DMS114 treated with DMSO at 0.1 percent for 48 hours (cell line): ENCODE measurements around the gene PDGFB.

ENCODE experiments used
- DNase-seq: peaks from one replicate; lab custom pipeline; 2025; ENCODE audit not compliant: unreplicated experiment; lab: John Stamatoyannopoulos, UW

PDGFB gene

DNA sequence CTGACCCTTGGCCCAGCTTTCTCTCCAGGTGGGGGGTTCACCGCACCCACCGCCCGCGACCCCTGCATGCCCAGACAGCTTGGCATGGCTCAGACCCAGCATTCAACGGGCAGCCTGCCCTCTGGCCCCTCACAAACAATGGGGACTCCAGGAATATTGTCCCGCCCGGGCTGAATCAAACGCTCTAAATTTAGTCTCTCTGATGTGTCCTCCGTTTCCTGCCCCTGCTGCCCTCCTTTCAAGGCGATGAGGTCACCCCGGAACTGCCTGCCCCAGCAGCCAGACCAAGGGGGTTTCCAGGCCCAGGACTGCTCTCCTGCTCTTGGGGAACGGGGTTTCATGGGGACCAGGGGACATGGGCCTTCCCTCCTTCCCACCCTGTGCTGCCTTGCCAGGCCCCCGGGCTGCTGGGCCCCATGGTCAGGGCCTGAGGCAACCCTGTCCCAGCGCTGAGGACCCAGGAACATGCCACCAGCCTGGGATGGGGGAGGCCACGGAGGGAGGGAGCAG, 10.1 kb upstream of the PDGFB start:
- no peak for DNase-seq

DNA sequence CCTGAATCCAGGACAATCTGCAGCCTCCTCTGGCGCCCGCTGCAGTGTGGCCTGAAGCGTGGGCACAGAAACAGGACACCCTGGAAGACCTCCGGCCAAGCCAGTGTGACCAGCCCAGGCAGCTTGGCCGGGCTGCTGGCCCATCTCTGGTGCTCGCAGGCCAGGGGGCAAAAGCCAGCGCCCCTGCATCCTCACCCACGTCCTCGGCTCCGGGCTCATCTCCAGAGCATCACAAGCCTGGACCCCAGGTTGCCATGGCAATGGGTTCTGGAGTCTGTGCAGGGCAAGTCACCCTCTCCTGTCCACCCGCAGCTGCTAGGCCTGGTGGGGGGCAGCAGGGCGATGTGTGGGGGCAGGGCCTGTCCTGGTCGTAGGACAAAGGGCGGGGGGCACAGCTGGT, 9.3 kb upstream of the PDGFB start:
- no peak for DNase-seq

- no peak for DNase-seq
Observed at GRCh38 chr22:39253435-39254070, 8.8 kb upstream of the PDGFB start.

- no peak for DNase-seq
Observed at GRCh38 chr22:39252461-39253434, 8.0 kb upstream of the PDGFB start.

GRCh38 chr22:39251762-39252460, 7.1 kb upstream of the PDGFB start:
- DNase-seq: no peak

GRCh38 chr22:39250838-39251237, 6.1 kb upstream of the PDGFB start:
- no peak for DNase-seq

- DNase-seq: no peak
Observed at GRCh38 chr22:39250131-39250530, 5.3 kb upstream of the PDGFB start.

DNA sequence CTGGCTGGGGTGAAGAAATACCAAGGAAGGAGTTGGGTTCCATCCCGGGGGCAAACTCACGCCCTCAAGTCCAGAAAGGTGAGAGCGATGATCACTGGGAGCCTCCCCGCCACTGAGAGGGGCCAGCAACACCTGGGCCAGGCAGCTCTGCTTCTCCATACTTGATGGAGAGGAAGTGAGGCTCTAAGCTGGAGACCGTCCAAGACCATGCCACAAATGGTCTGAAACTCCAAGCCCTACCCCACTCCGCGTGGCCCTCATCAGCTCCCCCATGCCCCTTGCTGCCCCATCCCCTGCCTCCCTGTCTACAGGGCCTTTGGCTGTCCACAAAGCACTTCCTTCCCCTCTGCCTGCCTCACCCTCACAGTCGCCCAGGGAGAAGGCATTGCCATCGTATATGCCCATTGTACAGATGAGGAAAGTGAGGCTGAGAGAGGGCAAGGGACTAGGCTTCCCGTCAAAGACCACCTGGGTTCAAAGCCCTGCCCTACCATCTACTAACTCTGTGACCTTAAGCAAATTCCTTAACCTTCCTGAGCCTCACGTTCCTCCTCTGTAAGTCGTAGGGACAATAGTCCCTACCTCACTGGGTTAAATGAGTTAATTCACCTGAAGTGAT, 4.4 kb upstream of the PDGFB start:
- DNase-seq: no peak

- no peak for DNase-seq
Observed at GRCh38 chr22:39248254-39248653, 3.5 kb upstream of the PDGFB start.

DNA sequence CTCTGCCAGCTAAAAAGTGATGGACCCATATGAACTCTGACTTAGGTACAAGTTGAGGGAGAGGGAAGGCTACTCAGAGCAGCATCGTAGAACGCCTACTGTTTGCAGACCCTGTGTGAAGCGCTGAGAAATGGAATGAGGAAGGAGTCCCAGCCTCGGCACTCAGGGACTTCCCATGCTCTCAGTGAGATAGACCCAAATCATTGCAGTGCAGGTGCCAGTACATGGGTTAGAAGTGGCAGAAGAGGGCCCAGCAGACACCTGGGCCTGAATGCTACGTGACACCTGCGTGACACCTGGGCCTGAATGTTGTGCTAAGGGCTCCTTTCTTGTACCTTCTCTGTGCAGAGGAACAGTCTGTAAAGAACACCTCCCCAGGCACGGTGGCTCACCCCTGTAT, 2.6 kb upstream of the PDGFB start:
- DNase-seq: no peak

GRCh38 chr22:39246690-39247332, 2.0 kb upstream of the PDGFB start:
- no peak for DNase-seq

DNA sequence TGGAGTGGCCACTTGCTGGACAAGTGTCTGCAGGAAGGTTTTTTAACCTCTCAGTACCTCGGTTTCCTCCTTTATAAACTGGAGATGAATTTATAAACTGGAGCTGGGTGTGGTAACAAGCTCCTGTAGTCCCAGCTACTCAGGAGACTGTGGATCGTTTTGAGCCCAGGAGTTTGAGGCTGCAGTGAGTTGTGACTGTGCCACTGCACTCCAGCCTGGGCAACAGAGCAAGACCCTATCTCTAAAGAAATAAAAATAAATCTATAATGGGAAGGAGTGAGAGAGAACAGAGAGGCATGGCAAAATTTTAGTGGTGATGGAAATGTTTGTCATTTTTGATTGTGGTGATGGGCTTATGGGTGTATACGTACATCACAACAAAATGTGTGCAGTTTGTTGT, 1.4 kb upstream of the PDGFB start:
- DNase-seq: no peak

DNA sequence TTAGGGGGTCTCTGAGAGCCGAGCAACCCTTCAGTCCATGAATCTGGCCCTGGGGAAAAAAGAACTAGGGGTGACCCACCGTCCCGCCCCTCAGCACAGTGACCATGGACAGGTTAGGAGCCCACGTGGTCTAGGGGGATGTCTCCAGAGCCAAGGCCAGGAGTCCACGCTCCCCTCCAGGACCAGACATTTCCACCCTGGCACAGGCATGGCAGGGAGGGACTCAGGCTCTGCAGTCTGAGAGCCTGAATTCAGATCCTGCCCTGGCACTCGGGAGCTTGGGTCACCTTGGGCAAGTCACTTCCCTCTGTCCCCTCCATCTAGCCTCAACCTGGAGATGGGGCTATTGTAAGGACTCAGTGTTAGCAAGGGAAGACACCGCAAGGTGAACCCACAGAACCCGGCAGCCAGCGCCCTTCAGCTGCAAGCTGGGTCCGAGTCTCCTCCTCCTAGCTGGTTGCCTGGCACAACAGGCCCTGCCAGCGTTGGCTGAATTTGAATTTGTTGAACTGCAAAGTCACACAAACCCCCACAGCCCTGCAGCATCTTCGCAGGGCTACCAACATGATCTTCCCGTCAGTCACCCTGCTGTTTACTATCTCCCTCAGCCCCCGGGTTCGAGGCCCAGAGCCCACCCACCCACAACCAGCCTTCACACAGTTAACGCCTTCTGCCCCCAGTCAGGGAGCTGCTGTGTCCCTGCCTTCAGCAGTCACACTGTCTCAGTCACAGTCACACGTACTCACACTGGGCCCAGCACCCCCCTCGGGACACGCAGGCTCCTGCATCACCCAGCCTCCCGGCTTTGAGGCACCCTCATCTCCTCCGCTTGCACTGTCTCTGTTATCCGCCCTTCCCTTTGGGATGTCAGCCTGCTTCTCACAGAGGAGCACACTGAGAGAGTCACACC, 603 bp upstream of the PDGFB start:
- no peak for DNase-seq

DNA sequence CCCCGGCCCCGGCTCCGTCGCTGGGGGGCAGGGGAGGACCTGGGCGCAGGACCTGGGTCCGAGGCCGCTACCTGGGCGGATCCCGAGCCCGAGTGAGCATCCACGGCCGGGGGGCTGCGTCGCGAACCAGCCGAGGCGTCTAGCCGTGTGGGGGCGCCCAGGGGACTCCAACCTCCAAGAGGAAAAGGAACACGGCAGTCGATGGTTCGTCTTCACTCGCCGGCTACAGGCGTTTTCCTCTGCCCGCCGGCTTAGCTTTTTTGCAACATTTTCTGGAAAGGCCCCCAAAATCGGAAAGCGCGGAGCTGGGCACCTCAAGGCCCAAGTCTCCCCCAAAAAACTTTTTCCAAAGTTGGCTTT, 666 bp downstream of the PDGFB start:
- no peak for DNase-seq

DNA sequence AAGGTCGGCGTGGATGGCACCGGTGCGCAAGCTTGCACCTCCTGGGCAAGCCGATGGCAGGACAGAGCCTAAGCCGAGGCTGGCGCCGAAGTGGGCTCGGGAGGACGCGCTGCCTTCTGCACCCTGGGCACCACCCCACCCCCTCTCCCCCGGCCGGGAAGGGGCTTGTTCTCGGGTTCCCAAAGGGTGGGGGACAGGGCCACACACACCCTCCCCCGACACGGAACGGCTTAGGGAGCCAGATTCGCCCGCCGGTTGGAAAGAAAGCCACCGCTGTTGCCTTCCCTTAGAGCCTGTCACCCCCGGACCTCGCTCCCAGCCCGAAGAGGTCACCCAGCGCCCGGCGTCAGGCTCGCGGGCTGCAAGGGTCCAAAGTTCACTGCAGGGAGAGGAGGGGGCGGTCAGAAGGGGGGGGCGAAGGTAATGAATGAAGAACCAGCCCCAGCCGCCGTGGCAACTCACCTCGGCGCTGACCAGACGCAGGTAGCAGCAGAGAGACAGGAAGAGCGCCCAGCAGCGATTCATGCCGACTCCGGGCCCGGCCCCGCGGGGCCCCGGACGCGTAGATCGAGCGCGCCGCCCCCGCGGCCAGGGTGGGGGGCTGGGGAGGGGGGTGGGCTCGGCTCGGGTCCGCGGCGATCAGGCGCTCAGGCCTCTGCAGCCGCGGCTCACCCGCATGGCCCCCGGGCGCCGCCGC, 1.2 kb downstream of the PDGFB start:
- DNase-seq: no peak

- no peak for DNase-seq
Observed at GRCh38 chr22:39242595-39243438, 2.0 kb downstream of the PDGFB start.

GRCh38 chr22:39241794-39242594, 2.8 kb downstream of the PDGFB start:
- DNase-seq: no peak
